ENCODE results near the gene SPHK2. TPM values are rescaled to one million over a fixed set of nuclear protein-coding genes. Genes with fewer than 3 reads are reported as not detected.
A peak's percentile ranks its signal among the peaks of the same experiment; 100 is the strongest.
"Not testable (repeated sequence)": the region's sequence is repeated elsewhere in the genome, so short reads cannot be mapped to it uniquely, and the experiment has no call there.

SPHK2 gene, protein sequence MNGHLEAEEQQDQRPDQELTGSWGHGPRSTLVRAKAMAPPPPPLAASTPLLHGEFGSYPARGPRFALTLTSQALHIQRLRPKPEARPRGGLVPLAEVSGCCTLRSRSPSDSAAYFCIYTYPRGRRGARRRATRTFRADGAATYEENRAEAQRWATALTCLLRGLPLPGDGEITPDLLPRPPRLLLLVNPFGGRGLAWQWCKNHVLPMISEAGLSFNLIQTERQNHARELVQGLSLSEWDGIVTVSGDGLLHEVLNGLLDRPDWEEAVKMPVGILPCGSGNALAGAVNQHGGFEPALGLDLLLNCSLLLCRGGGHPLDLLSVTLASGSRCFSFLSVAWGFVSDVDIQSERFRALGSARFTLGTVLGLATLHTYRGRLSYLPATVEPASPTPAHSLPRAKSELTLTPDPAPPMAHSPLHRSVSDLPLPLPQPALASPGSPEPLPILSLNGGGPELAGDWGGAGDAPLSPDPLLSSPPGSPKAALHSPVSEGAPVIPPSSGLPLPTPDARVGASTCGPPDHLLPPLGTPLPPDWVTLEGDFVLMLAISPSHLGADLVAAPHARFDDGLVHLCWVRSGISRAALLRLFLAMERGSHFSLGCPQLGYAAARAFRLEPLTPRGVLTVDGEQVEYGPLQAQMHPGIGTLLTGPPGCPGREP
- 34.3 TPM for polyA plus RNA-seq (2013, experiment 1 of 2)
- polyA plus RNA-seq (2013, experiment 2 of 2), result 32.1 TPM

DNA sequence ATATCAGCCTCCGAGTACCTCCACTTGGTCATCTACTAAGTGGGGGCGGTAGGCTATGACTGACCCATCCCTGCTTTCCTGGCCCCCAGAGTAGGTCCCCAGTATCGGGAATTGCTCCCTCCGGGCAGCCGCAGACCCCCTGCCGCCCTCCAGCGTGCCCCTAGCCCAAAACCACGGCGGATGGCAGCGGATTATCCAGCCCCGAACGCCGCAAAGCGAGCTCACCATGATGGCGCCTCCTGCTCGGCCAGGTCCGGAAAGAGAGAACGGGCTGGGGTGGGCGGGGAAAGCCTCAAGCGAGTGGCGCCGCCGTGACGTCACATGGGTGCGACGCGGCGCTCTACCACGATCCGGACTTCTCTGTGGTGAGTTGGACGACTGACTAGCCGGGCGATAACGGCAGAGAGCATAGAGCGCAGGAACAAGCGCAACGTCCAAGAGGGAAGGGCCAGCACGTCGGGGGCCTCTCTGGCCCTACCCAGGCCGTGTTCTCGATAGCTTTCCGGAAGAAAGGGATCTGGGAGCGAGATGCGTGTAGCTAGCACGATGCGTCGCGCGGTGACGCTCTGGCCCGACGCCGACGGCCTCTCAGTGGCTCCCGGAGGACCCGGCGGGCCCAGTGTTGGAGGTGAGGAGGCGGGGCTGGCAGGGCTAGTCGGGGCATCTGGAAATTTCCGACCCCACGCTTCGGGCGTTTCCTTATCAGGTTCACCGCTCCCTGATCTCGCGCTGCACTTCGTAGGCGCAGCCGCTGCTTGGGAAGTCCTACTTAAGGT lies at the start of gene SPHK2, which contains the start of gene RPL18:
Gene SPHK2 (plus strand): TSS at position 591 of the 776 bp plus-strand sequence. CDS start 1,009 bp downstream, outside the sequence.
Gene RPL18 (minus strand): TSS at position 263 of the 776 bp plus-strand sequence. CDS start 35 bp downstream, at position 228.
- Histone ChIP-seq H3K27me3 (ENCODE audit: insufficient read depth, low read length) (no peaks in the 10 kb centered on the region), H3K4me3 (ENCODE audit: low read length) (peak within 1 kb of the TSS; percentile 97), H3K27ac (ENCODE audit: low read depth, low read length) (peak within 1 kb of the TSS; percentile 99), H3K9me3 (ENCODE audit: insufficient read depth, low read depth, low read length) (no peaks in the 10 kb centered on the region), H3K9ac (ENCODE audit: low read depth, low read length) (peak within 1 kb of the TSS; percentile 99), H3K4me1 (ENCODE audit: insufficient read depth, low read length) (peaks cover 43% of the 10 kb centered on the region), H3K36me3 (ENCODE audit: insufficient read depth, low read length) (peaks cover 35% of the 10 kb centered on the region)
- under 1% methylated on average over 69 of the region's 69 CpGs for WGBS

DNA sequence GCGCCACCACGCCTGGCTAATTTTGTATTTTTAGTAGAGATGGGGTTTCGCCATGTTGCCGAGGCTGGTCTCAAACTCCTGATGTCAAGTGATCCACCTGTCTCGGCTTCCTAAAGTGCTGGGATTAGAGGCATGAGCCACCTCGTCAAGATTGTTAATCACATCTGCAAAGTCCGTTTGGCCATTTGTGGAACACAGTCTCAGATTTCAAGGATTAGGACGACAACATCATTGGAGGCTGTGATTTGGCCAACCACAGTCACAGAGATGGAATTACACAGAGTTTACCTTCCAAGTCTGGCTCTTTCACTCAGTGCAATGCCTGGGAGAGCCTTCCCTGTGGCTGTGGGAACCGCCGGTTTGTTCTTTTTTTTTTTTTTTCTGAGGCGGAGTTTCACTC lies 49.5 kb upstream of the SPHK2 start:
- H3K4me1 ChIP-seq (ENCODE audit: insufficient read depth, low read length), result peaks cover 12% of the 10 kb centered on the region

DNA sequence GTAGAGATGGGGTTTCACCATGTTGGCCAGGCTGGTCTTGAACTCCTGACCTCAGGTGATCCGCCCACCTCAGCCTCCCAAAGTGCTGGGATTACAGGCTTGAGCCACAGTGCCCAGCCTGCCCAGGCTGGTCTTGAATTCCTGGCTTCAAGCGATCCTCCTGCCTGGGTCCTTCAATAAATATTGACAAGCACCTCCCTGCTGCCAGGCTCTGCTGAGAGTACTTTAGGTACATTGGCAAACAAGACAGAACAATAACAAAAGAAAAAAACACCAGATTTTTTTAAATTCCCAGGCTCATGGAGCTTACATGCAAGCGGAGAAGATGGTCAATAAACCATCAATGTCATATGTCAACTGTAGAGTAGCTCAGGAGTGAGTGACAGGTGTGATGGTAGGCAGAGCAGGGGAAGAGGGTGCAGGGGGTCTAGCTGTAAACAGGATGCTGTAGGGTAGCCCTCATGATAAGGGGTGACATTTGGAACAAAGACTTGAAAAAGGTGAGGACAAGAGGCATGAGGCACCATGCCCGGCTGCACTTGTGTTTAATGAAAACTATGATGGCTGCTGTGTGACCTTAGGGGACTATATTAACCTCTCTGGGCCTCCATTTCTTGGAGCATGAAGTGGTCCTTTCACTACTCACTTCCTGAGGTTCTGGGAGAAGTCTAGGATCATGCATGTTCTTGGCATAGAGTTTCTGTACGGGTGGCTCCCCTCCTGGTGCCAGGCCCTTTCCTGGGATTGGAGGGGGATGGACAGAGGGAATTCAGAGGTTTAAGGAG lies 47.7 kb upstream of the SPHK2 start:
- Histone ChIP-seq H3K4me1 (ENCODE audit: insufficient read depth, low read length) (peaks cover 12% of the 10 kb centered on the region), H3K9me3 (ENCODE audit: insufficient read depth, low read depth, low read length) (no peaks in the 10 kb centered on the region), H3K27ac (ENCODE audit: low read depth, low read length) (no peak overlapping the region), H3K9ac (ENCODE audit: low read depth, low read length) (no peak overlapping the region), H3K27me3 (ENCODE audit: insufficient read depth, low read length) (no peaks in the 10 kb centered on the region), H3K4me3 (ENCODE audit: low read length) (no peak overlapping the region), H3K36me3 (ENCODE audit: insufficient read depth, low read length) (no peaks in the 10 kb centered on the region)
- WGBS, result 84% methylated on average over 5 of the region's 5 CpGs

More for the DNA sequence above, 49.5 kb upstream of the SPHK2 start:
- WGBS, result 84% methylated on average over 11 of the region's 11 CpGs
- Histone ChIP-seq H3K4me3 (ENCODE audit: low read length) (no peak overlapping the region), H3K27ac (ENCODE audit: low read depth, low read length) (no peak overlapping the region), H3K9me3 (ENCODE audit: insufficient read depth, low read depth, low read length) (no peaks in the 10 kb centered on the region), H3K27me3 (ENCODE audit: insufficient read depth, low read length) (no peaks in the 10 kb centered on the region), H3K9ac (ENCODE audit: low read depth, low read length) (no peak overlapping the region), H3K36me3 (ENCODE audit: insufficient read depth, low read length) (no peaks in the 10 kb centered on the region)

- H3K36me3 ChIP-seq (ENCODE audit: insufficient read depth, low read length), result no peaks in the 10 kb centered on the region
- H3K4me1 ChIP-seq (ENCODE audit: insufficient read depth, low read length), result peaks cover 11% of the 10 kb centered on the region
- 59% methylated on average over 12 of the region's 12 CpGs for WGBS
- no peak overlapping the region for H3K9ac ChIP-seq (ENCODE audit: low read depth, low read length)
- no peaks in the 10 kb centered on the region for H3K27me3 ChIP-seq (ENCODE audit: insufficient read depth, low read length)
- no peaks in the 10 kb centered on the region for H3K9me3 ChIP-seq (ENCODE audit: insufficient read depth, low read depth, low read length)
- H3K27ac ChIP-seq (ENCODE audit: low read depth, low read length), result 0 out of 2 replicates have a peak overlapping the region, but pooled peaks have one; percentile 27
- no peak overlapping the region for H3K4me3 ChIP-seq (ENCODE audit: low read length)
These were observed 46.2 kb upstream of the SPHK2 start for GRCh38 chr19:48573163-48573505.

GRCh38 chr19:48575931-48576622 lies 43.2 kb upstream of the SPHK2 start:
- no peaks in the 10 kb centered on the region for H3K9me3 ChIP-seq (ENCODE audit: insufficient read depth, low read depth, low read length)
- H3K36me3 ChIP-seq (ENCODE audit: insufficient read depth, low read length), result no peaks in the 10 kb centered on the region
- H3K27me3 ChIP-seq (ENCODE audit: insufficient read depth, low read length), result no peaks in the 10 kb centered on the region
- no peak overlapping the region for H3K9ac ChIP-seq (ENCODE audit: low read depth, low read length)
- 88% methylated on average over 23 of the region's 23 CpGs for WGBS
- H3K4me1 ChIP-seq (ENCODE audit: insufficient read depth, low read length), result peaks cover 4% of the 10 kb centered on the region
- no peak overlapping the region for H3K4me3 ChIP-seq (ENCODE audit: low read length)
- no peak overlapping the region for H3K27ac ChIP-seq (ENCODE audit: low read depth, low read length)

GRCh38 chr19:48577908-48578307 lies 41.4 kb upstream of the SPHK2 start:
- not testable (repeated sequence) for H3K36me3 ChIP-seq (ENCODE audit: insufficient read depth, low read length); H3K9me3 ChIP-seq (ENCODE audit: insufficient read depth, low read depth, low read length); H3K27me3 ChIP-seq (ENCODE audit: insufficient read depth, low read length); H3K4me1 ChIP-seq (ENCODE audit: insufficient read depth, low read length); H3K27ac ChIP-seq (ENCODE audit: low read depth, low read length); H3K4me3 ChIP-seq (ENCODE audit: low read length); H3K9ac ChIP-seq (ENCODE audit: low read depth, low read length)
- 95% methylated on average over 7 of the region's 7 CpGs for WGBS

DNA sequence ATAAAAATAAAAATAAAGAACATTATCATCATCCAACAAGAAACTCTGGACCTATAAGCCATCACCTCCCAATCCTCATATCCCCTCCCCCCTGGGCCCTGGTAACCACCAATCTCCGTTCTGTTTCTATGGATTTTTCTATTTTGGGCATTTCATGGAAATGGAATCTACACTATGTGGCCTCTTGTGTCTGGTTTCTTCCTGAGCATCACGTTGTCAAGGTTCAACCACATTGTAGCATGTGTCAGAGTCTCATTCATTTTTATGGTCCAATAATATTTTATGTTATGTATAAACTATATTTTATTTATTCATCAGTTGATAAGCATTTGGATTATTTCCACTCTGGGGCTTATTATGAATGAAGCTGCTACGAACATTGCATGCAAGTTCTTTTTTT lies 40.4 kb upstream of the SPHK2 start:
- Histone ChIP-seq H3K4me3 (ENCODE audit: low read length) (no peak overlapping the region), H3K27me3 (ENCODE audit: insufficient read depth, low read length) (no peaks in the 10 kb centered on the region), H3K36me3 (ENCODE audit: insufficient read depth, low read length) (no peaks in the 10 kb centered on the region), H3K9ac (ENCODE audit: low read depth, low read length) (no peak overlapping the region), H3K4me1 (ENCODE audit: insufficient read depth, low read length) (peaks cover 1% of the 10 kb centered on the region; the same call in 1 of the 2 replicates), H3K9me3 (ENCODE audit: insufficient read depth, low read depth, low read length) (no peaks in the 10 kb centered on the region), H3K27ac (ENCODE audit: low read depth, low read length) (no peak overlapping the region)
- 90% methylated on average over 3 of the region's 3 CpGs for WGBS

- Histone ChIP-seq H3K27me3 (ENCODE audit: insufficient read depth, low read length) (no peaks in the 10 kb centered on the region), H3K27ac (ENCODE audit: low read depth, low read length) (no peak overlapping the region), H3K4me3 (ENCODE audit: low read length) (no peak overlapping the region), H3K9me3 (ENCODE audit: insufficient read depth, low read depth, low read length) (no peaks in the 10 kb centered on the region), H3K9ac (ENCODE audit: low read depth, low read length) (no peak overlapping the region), H3K4me1 (ENCODE audit: insufficient read depth, low read length) (peaks cover 4% of the 10 kb centered on the region), H3K36me3 (ENCODE audit: insufficient read depth, low read length) (no peaks in the 10 kb centered on the region)
- 95% methylated on average over 1 of the region's 2 CpGs for WGBS
These were observed 37.1 kb upstream of the SPHK2 start for GRCh38 chr19:48582168-48582567.

DNA sequence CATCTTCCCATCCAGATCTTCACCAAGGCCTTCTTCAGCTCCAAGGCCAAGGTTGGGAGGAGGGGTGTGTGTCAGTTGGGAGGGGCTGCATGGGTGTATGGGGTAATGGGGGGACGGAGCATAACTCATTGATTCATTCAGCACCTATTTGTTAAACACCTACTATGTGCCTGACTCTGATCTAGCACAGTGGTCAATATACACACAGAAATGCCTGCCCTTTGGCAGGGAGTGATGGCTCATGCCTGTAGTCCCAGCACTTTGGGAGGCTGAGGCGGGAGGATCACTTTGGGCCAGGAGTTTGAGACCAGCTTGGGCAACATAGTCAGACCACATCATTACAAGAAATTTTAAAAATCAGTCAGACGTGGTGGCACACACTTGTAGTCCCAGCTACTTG lies 31.9 kb upstream of the SPHK2 start:
- Histone ChIP-seq H3K9me3 (ENCODE audit: insufficient read depth, low read depth, low read length) (no peaks in the 10 kb centered on the region), H3K4me3 (ENCODE audit: low read length) (no peak overlapping the region), H3K4me1 (ENCODE audit: insufficient read depth, low read length) (peaks cover 4% of the 10 kb centered on the region), H3K27ac (ENCODE audit: low read depth, low read length) (no peak overlapping the region), H3K9ac (ENCODE audit: low read depth, low read length) (no peak overlapping the region), H3K36me3 (ENCODE audit: insufficient read depth, low read length) (no peaks in the 10 kb centered on the region), H3K27me3 (ENCODE audit: insufficient read depth, low read length) (no peaks in the 10 kb centered on the region)
- 89% methylated on average over 3 of the region's 3 CpGs for WGBS
